IPS-18a (cell line): ENCODE measurements around the gene SERPINE2.
A peak's percentile ranks its signal among the peaks of the same experiment; 100 is the strongest.

Experiments used
- H3K27ac ChIP-seq: one replicate; pipeline ENCODE4 v1.5.1; 2013; ENCODE audit warnings: low read length
- H3K27me3 ChIP-seq: one replicate; pipeline ENCODE4 v1.6.1; 2013; ENCODE audit warnings: mild to moderate bottlenecking, low read length; ENCODE audit not compliant: control insufficient read depth, insufficient read depth
- H3K36me3 ChIP-seq: one replicate; pipeline ENCODE4 v1.6.1; 2013; ENCODE audit warnings: low read depth, low read length; ENCODE audit not compliant: control insufficient read depth
- H3K4me1 ChIP-seq: one replicate; pipeline ENCODE4 v1.6.1; 2013; ENCODE audit warnings: low read depth, low read length; ENCODE audit not compliant: control insufficient read depth
- H3K4me3 ChIP-seq: one replicate; pipeline ENCODE4 v1.5.1; 2013; ENCODE audit warnings: low read length
- H3K9ac ChIP-seq: one replicate; pipeline ENCODE4 v1.6.1; 2013; ENCODE audit warnings: mild to moderate bottlenecking, low read length, moderate library complexity
- H3K9me3 ChIP-seq: one replicate; pipeline ENCODE4 v1.6.1; 2013; ENCODE audit warnings: low read depth, low read length; ENCODE audit not compliant: control insufficient read depth

SERPINE2 gene

GRCh38 chr2:223969856-223970255 is 69.2 kb downstream of the SERPINE2 start:
- Histone ChIP-seq H3K4me3 (no peak overlapping the region), H3K4me1 (no peaks in the 10 kb centered on the region), H3K27me3 (no peaks in the 10 kb centered on the region), H3K9ac (no peak overlapping the region), H3K27ac (no peak overlapping the region), H3K36me3 (peaks cover 26% of the 10 kb centered on the region), H3K9me3 (no peaks in the 10 kb centered on the region)

GRCh38 chr2:223969315-223969714 is 69.8 kb downstream of the SERPINE2 start:
- Histone ChIP-seq H3K9ac (no peak overlapping the region), H3K9me3 (no peaks in the 10 kb centered on the region), H3K27me3 (no peaks in the 10 kb centered on the region), H3K4me1 (no peaks in the 10 kb centered on the region), H3K36me3 (peaks cover 31% of the 10 kb centered on the region), H3K27ac (no peak overlapping the region), H3K4me3 (no peak overlapping the region)

GRCh38 chr2:223967981-223968380 is 71.1 kb downstream of the SERPINE2 start:
- Histone ChIP-seq H3K27me3 (no peaks in the 10 kb centered on the region), H3K9ac (no peak overlapping the region), H3K27ac (no peak overlapping the region), H3K9me3 (no peaks in the 10 kb centered on the region), H3K36me3 (peaks cover 38% of the 10 kb centered on the region), H3K4me1 (no peaks in the 10 kb centered on the region), H3K4me3 (no peak overlapping the region)

- Histone ChIP-seq H3K4me3 (no peak overlapping the region), H3K27ac (no peak overlapping the region), H3K27me3 (no peaks in the 10 kb centered on the region), H3K4me1 (peaks cover 12% of the 10 kb centered on the region), H3K9me3 (no peaks in the 10 kb centered on the region), H3K9ac (no peak overlapping the region), H3K36me3 (peaks cover 31% of the 10 kb centered on the region)
Observed at GRCh38 chr2:223959688-223960087, 79.4 kb downstream of the SERPINE2 start.

GRCh38 chr2:223957092-223957851 is 81.8 kb downstream of the SERPINE2 start, which contains the start of gene MRPL44:
Gene MRPL44, plus strand, starts transcription at chr2:223957463. Its CDS starts 10 bp downstream, at chr2:223957473.
- Histone ChIP-seq H3K36me3 (peaks cover 20% of the 10 kb centered on the region), H3K9ac (peak within 1 kb of the TSS; percentile 90), H3K4me1 (peaks cover 14% of the 10 kb centered on the region), H3K4me3 (peak within 1 kb of the TSS; percentile 76), H3K27ac (peak within 1 kb of the TSS; percentile 76), H3K9me3 (no peaks in the 10 kb centered on the region), H3K27me3 (no peaks in the 10 kb centered on the region)

- Histone ChIP-seq H3K4me3 (no peak overlapping the region), H3K27ac (no peak overlapping the region), H3K4me1 (peaks cover 19% of the 10 kb centered on the region), H3K36me3 (peaks cover 17% of the 10 kb centered on the region), H3K9me3 (no peaks in the 10 kb centered on the region), H3K27me3 (no peaks in the 10 kb centered on the region), H3K9ac (no peak overlapping the region)
Observed at GRCh38 chr2:223956300-223956699, 82.8 kb downstream of the SERPINE2 start.

- no peak overlapping the region for H3K27ac ChIP-seq
- peaks cover under 1% of the 10 kb centered on the region for H3K36me3 ChIP-seq
- no peaks in the 10 kb centered on the region for H3K27me3 ChIP-seq
- no peak overlapping the region for H3K4me3 ChIP-seq
- H3K9ac ChIP-seq, result no peak overlapping the region
- H3K4me1 ChIP-seq, result peaks cover 28% of the 10 kb centered on the region
- no peaks in the 10 kb centered on the region for H3K9me3 ChIP-seq
Observed at GRCh38 chr2:223954401-223954800, 84.7 kb downstream of the SERPINE2 start.

- no peaks in the 10 kb centered on the region for H3K36me3 ChIP-seq
- H3K4me3 ChIP-seq, result no peak overlapping the region
- H3K27me3 ChIP-seq, result no peaks in the 10 kb centered on the region
- peaks cover 29% of the 10 kb centered on the region for H3K4me1 ChIP-seq
- H3K27ac ChIP-seq, result no peak overlapping the region
- no peaks in the 10 kb centered on the region for H3K9me3 ChIP-seq
- no peak overlapping the region for H3K9ac ChIP-seq
Observed at GRCh38 chr2:223952280-223952968, 86.7 kb downstream of the SERPINE2 start.

- no peak overlapping the region for H3K4me3 ChIP-seq
- no peak overlapping the region for H3K27ac ChIP-seq
- no peaks in the 10 kb centered on the region for H3K9me3 ChIP-seq
- H3K27me3 ChIP-seq, result no peaks in the 10 kb centered on the region
- peaks cover 23% of the 10 kb centered on the region for H3K4me1 ChIP-seq
- H3K36me3 ChIP-seq, result no peaks in the 10 kb centered on the region
- H3K9ac ChIP-seq, result no peak overlapping the region
Observed at GRCh38 chr2:223950448-223951347, 88.4 kb downstream of the SERPINE2 start.

- Histone ChIP-seq H3K9ac (no peak overlapping the region), H3K4me3 (no peak overlapping the region), H3K27ac (no peak overlapping the region), H3K36me3 (no peaks in the 10 kb centered on the region), H3K4me1 (peaks cover 23% of the 10 kb centered on the region), H3K9me3 (no peaks in the 10 kb centered on the region), H3K27me3 (no peaks in the 10 kb centered on the region)
Observed at GRCh38 chr2:223949241-223949840, 89.7 kb downstream of the SERPINE2 start.

GRCh38 chr2:223947711-223948205 is 91.3 kb downstream of the SERPINE2 start:
- no peak overlapping the region for H3K4me3 ChIP-seq
- no peak overlapping the region for H3K27ac ChIP-seq
- no peak overlapping the region for H3K9ac ChIP-seq
- peaks cover 33% of the 10 kb centered on the region for H3K4me1 ChIP-seq
- H3K9me3 ChIP-seq, result no peaks in the 10 kb centered on the region
- H3K36me3 ChIP-seq, result no peaks in the 10 kb centered on the region
- H3K27me3 ChIP-seq, result no peaks in the 10 kb centered on the region
